ENCODE measurements around the gene KCNAB2. TPM values are rescaled to one million over a fixed set of nuclear protein-coding genes. Genes with fewer than 3 reads are reported as not detected.

Gene KCNAB2
- polyA plus RNA-seq, 1 donor: 3.5 TPM

DNA sequence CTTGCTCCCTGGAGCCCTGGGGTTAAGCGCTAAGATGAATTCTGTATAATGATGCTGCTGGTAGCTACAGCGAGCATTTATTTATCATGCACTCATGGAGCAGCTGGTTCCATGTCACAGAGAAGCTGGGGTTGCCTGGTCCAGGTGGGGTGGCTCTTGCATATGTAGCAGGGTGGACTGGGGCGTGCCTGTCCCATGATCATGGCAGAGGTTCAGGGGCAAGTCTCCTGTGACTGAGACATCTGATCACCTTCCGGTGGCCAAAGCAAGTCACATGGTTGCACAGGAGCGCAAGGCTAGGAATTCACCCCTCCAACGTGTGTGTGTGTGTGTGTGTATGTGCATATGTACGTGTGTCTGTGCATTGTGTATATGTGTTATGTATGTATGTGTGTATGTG lies 15.6 kb upstream of the KCNAB2 start:
- DNase-seq: no peak

DNA sequence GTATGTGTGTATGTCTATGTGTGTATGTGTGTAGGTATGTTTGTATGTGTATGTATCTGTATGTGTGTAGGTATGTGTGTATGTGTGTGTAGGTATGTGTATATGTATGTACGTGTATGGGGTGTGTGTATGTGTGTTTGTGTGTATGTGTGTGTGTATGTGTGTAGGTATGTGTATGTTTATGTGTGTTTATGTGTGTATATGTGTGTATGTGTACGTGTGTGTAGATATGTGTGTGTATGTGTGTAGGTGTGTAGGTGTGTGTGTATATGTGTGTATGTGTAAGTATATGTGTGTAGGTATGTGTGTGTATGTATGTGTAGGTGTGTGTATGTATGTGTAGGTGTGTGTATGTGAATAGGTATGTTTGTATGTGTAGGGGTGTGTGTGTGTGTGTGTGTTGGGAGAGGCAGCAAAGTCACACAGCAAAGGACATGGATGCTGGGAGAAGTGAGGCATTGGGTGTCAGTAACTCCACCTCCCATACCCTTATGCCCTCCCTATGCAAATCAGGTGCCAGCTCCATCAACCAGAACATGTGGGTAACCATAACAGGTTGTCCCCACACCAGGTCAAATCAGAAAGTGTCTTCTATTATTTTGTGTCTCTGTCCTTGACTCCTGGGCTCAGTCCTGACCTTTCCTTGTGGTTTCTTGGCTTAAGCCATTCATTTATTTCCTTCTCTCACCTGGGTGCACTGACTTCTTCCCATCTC lies 15.0 kb upstream of the KCNAB2 start:
- no peak for DNase-seq

DNA sequence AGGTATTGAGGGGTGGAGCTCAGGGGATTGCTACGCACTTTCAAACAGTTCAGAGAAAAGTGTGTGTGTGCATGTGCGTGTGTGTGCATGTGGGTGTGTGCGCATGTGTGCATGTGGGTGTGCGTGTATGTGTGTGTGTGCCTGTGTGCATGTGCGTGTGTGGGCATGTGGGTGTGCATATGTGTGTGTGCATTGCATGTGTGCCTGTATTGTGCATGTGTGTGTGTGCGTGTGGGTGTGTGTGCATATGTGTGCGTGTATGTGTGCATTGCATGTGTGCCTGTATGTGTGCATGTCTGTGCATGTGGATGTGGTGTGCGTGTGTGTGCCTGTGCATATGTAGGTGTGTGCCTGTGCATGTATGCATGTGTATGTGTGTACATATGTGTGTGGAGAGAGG lies 12.6 kb upstream of the KCNAB2 start:
- no peak for DNase-seq

DNA sequence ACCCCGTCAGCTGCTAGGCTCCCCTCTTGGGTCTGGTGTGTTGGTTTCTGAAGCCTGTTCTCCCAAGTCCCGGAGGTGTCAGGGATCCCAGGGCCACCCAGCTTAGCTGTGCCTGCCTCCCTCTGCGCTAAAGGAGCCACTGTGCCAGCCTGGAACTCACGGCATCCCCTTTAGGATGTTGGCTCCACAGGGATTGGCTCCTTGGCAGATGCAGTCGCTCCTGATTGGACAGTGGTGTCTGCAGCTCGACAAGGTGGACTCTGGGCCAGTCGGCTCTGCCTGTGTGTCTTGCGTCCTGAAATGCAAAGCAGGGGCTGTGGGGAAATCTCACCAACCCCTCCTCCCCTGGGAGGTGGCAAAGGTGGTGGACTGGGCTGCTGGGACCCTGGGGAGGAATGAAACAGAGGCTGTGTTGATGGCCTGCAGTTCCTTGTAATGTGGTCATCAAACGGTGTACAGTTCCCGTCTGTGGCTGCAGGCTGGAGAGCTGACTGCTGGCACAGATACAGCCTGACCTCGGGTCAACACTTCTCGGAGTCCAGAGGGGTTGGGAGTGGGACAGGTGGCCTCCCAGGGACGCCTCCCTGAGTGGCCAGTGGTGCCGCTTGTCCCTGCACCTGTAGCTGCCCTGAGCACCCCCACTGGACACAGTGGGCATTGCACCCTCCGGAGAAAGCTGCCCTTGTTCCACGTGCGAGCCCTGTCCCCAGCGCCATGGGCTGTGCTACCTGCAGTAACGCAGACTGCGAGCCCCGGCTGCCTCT lies 11.5 kb upstream of the KCNAB2 start:
- no peak for DNase-seq

GRCh38 chr1:6034750-6035096 lies 11.0 kb upstream of the KCNAB2 start:
- DNase-seq: no peak

- no peak for DNase-seq
These were observed 10.4 kb upstream of the KCNAB2 start for GRCh38 chr1:6035303-6035702.

- no peak for DNase-seq
These were observed 10.0 kb upstream of the KCNAB2 start for GRCh38 chr1:6035719-6036118.

GRCh38 chr1:6037338-6037762 lies 8.3 kb upstream of the KCNAB2 start:
- DNase-seq: no peak

DNA sequence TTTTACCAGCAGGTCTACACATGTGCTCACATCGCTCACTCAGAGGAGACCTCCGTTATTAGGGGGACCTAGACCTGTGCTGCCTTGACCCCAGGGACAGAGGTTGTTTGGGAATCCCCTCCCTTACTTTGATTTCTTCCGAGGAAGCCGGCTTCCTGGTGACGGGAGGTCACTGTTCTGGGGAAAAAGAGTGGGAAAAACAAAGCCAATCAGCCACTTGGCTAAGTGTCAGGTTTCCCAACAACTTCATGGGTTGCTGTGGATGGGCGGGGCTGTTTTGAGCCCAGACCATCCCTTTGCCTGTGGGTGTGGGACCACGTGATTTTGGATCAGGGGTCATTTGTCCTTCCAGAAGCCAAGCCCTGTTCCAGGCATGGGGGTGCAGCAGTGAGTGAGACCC lies 7.1 kb upstream of the KCNAB2 start:
- DNase-seq: no peak

GRCh38 chr1:6039031-6039430 lies 6.7 kb upstream of the KCNAB2 start:
- DNase-seq: no peak

DNA sequence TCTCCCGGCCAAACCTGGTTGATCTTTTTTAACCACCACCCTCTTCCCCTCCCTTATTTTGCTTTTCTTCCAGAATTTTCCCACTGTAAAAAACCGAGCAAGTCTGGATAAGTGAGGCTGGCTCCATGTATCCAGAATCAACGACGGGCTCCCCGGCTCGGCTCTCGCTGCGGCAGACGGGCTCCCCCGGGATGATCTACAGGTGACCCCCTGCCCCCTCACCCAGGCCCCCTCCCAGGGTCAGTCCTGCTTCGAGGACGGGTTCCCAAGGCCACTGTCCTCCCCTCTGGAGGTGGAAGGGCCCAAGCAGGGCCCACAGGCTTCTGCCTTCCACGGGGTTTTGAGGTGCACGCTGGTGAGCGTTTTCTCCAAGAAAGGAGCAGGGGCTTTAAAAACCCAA lies 5.2 kb upstream of the KCNAB2 start:
- DNase-seq: no peak

- DNase-seq: no peak
These were observed 4.8 kb upstream of the KCNAB2 start for GRCh38 chr1:6040861-6041415.

- no peak for DNase-seq
These were observed 4.1 kb upstream of the KCNAB2 start for GRCh38 chr1:6041432-6042062.

DNA sequence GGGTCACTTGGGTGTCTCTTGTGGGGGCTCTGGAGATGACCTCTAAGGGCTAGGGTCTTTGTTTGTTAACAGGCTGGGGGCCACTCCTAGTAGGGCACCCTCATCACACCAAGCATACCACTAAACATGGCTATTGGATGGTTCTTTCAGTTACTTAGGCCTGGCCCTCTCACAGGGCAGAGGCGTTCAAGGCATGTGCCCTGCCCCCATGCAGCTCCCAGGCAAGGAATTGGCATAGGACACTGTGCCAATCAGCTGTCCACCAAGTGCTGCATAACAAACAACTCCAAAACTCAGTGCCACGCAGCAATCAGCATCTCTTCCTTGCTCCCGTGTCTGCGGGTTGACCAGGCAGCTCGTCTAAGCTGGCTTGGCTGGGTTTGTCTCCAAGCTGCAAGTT lies 2.1 kb upstream of the KCNAB2 start:
- no peak for DNase-seq

DNA sequence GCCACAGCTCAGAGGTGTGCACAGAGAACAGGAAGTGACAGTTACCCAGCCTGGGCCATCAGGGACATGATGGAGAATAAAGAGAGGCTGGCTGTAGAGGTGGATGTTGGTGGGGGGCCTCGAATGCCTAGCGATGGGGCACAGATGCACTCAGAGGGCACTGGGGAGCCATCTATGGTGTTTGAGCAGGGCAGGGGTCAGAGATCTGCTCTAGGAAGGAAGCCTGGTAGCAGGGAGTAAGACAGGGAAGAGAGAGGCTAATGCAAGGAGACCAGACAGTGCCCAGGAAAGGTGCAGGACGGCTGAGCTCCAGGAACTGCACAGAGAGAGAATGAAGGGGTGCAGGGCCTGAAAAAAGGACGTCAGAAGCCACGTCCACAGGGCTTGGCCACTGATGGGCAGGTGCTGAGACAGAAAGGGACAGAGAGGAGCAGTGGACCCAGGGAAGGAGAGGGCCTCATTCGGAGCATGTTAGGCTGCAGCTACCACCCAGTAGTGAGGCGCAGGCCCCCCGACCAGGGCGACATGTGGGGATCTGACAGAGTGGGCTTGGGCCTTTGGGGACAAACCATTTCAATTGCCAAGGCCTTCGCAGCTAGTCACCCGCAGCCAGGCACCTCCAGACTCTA lies 1.1 kb upstream of the KCNAB2 start:
- DNase-seq: no peak

DNA sequence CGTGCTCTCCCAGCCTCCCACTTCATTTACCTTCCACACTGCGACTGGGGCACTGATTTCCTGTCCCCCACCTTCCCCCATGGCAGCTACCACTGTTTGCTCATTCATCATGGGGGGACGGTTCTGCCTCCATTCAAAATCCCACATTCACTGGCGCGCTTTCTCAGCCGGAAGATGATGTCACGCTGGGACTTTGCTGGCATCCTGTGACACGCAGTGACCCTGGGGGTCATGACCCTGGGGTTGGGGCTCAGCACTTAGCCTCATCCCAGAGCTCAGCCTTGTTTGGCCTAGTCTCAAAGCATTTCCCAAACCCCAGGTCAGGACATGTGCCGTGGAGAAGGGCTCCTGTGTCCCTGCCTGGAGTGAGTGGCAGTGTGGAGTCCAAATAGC lies 582 bp upstream of the KCNAB2 start:
- no peak for DNase-seq

DNA sequence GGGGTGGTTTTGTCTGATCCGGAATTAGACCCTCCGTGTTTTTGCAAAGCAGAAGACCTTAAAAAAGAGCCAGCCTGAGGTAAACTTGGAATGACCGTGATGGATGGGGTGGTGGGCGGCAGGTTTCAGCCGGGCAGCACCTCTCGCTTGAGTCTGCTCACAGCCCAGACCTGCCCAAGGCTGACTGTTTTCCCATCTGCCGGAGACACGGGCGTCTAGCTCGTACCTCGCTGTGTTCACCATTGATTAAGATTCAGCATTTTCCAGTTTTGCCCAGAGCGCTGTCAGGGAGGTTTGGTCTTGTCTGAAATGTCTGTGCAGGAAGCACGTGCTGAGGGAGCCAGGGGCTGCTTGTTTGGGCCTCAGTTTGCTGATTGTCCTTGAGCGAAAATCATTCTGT lies 591 bp downstream of the KCNAB2 start:
- DNase-seq: no peak

- no peak for DNase-seq
These were observed 2.6 kb downstream of the KCNAB2 start for GRCh38 chr1:6048179-6048867.

- no peak for DNase-seq
These were observed 3.7 kb downstream of the KCNAB2 start for GRCh38 chr1:6049419-6049818.

GRCh38 chr1:6051423-6051822 lies 5.7 kb downstream of the KCNAB2 start:
- no peak for DNase-seq

GRCh38 chr1:6052543-6053205 lies 7.0 kb downstream of the KCNAB2 start:
- peak; percentile 80 for DNase-seq

DNA sequence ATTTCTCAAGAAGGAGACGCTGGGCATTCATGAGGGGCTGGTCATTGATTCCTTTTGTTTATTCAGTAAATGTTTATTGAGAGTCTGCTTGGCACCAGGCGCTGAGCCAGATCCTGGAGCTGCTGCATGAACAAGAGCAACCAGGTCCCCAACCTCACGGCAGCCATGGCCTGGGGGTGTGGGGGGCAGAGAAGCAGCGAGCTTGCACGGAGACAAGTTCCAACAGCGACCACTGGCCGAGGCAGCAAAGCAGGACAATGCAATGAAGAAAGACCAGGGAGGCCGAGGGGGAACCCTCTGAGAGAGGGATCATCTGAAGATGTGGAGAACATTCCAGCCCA lies 7.5 kb downstream of the KCNAB2 start:
- no peak for DNase-seq
